MM.1S (cell line): ENCODE measurements around the gene AP2A1.

Source experiments
- CTCF ChIP-seq: fragments of 300-600 bp; sonication (generic); IDR thresholded peaks from 2 replicates; pipeline ENCODE4 v1.5.1; 2016; ENCODE audit warnings: antibody characterized with exemption, low read length, mixed read lengths
- EZH2 ChIP-seq: fragments of 300-600 bp; sonication (generic); optimal IDR thresholded peaks from 2 replicates; pipeline ENCODE3; 2017; ENCODE audit warnings: low read depth, mild to moderate bottlenecking, antibody characterized with exemption, low read length, mixed read lengths

DNA sequence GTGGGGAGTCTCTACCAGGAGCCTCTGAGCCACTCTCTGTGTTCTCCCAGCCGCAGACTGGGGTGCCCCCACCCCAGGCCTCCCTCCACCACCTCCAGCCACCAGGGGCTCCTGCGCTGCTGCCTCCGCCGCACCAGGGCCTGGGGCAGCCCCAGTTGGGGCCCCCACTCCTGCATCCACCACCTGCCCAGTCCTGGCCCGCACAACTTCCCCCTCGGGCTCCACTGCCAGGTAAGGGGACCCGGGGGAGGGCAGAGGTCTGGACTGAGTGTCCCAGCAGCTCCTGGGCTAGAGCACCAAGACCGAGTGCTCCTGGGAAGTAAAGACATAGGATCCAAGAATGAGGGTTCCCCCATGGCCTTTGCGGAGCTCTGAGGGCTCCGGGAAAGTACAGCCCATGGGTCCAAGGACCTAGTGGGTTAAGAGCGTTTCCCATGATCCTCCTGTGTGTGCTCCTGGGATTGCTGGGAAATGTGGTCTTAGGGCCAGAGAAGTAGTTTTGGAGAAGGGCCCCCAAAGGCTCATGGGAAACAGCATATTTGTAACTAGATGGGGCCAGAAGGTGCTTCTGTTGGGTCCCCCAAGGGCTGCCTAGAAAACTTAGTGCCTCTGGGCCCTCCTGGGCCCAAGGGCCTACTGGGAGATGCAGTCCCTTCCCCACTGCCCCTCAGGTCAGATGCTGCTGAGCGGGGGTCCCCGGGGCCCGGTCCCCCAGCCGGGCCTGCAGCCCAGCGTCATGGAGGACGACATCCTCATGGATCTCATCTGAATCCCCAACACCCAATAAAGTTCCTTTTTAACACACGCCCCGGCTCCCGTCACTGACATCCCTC, 69.6 kb downstream of the AP2A1 start:
- TF ChIP-seq EZH2 (no peak), CTCF (no peak)
